Bronchial epithelial cell (primary cell): ENCODE data around the gene THSD4. TPM values are rescaled to one million over a fixed set of nuclear protein-coding genes. Genes with fewer than 3 reads are reported as not detected.
"Not testable (repeated sequence)": the region's sequence is repeated elsewhere in the genome, so short reads cannot be mapped to it uniquely, and the experiment has no call there.

Experiments
- DNase-seq: peaks from one replicate; pipeline ENCODE4 v3.0.0-alpha.2; 2010; ENCODE audit warnings: low read depth
- FAIRE-seq: peaks from 2 replicates; lab custom pipeline; 2011; peaks lifted over from hg19 to GRCh38; lab: Jason Lieb, UNC
- H3K27me3 ChIP-seq: 2 replicates; pipeline ENCODE4 v1.5.1; 2011; ENCODE audit warnings: low read length; ENCODE audit not compliant: control insufficient read depth, insufficient read depth
- H3K36me3 ChIP-seq: 2 replicates; pipeline ENCODE4 v1.5.1; 2011; ENCODE audit warnings: low read length; ENCODE audit not compliant: control insufficient read depth, insufficient read depth
- H3K4me3 ChIP-seq: 2 replicates; pipeline ENCODE4 v1.5.1; 2011; ENCODE audit warnings: mild to moderate bottlenecking, low read depth, low read length, control low read depth
- total RNA-seq: library from RNA; depleted of rRNA; stranded (reverse); fragments of >200 nt; gene quantifications from 2 replicates; pipeline ENCODE4 v1.2.1, GENCODE V29; 2014
- TF ChIP-seq, protein P1 (sequence below): IDR thresholded peaks from 2 replicates; pipeline ENCODE4 v1.5.1; 2011; ENCODE audit warnings: mild to moderate bottlenecking, moderate library complexity, low read length, control low read depth, inconsistent platforms; ENCODE audit not compliant: insufficient read depth, severe bottlenecking

Gene THSD4
- total RNA-seq, 1 donor from 2014 or later, result 14.5 TPM

GRCh38 chr15:71314956-71315537 lies 199.8 kb downstream of the THSD4 start:
- no peaks in the 10 kb centered on the region for H3K27me3 ChIP-seq
- no peaks in the 10 kb centered on the region for H3K36me3 ChIP-seq
- TF ChIP-seq, protein P1, sequence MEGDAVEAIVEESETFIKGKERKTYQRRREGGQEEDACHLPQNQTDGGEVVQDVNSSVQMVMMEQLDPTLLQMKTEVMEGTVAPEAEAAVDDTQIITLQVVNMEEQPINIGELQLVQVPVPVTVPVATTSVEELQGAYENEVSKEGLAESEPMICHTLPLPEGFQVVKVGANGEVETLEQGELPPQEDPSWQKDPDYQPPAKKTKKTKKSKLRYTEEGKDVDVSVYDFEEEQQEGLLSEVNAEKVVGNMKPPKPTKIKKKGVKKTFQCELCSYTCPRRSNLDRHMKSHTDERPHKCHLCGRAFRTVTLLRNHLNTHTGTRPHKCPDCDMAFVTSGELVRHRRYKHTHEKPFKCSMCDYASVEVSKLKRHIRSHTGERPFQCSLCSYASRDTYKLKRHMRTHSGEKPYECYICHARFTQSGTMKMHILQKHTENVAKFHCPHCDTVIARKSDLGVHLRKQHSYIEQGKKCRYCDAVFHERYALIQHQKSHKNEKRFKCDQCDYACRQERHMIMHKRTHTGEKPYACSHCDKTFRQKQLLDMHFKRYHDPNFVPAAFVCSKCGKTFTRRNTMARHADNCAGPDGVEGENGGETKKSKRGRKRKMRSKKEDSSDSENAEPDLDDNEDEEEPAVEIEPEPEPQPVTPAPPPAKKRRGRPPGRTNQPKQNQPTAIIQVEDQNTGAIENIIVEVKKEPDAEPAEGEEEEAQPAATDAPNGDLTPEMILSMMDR, result no peak
- DNase-seq (no peak), FAIRE-seq (no peak)
- no peak overlapping the region for H3K4me3 ChIP-seq

- H3K36me3 ChIP-seq, result no peaks in the 10 kb centered on the region
- DNase-seq (no peak), FAIRE-seq (no peak)
- no peak overlapping the region for H3K4me3 ChIP-seq
- TF ChIP-seq, protein P1, result no peak
- H3K27me3 ChIP-seq, result no peaks in the 10 kb centered on the region
These were observed 201.6 kb downstream of the THSD4 start for GRCh38 chr15:71316911-71317310.

GRCh38 chr15:71319424-71319823 lies 204.2 kb downstream of the THSD4 start:
- H3K4me3 ChIP-seq, FAIRE-seq, DNase-seq, H3K27me3 ChIP-seq, H3K36me3 ChIP-seq: not testable (repeated sequence)

DNA sequence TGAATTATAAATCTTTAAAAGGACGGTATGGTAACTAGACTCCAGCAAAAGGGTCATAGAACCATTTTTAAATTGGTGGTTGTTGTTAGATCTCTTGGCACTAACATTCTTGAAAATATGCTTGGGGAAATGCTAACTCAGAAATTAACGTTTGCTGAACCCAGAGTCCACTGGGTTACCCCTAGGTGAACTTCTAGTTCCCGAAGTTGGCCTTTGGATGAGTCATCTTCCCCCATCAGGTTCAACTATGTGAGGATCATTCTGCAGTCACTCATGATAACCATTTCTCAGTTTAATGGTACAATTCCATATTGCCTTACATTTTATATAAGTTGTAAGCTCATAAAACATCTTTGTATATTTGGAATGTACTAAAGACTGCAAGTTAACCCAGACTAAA lies 204.7 kb downstream of the THSD4 start:
- TF ChIP-seq, protein P1, result no peak
- no peak for FAIRE-seq

GRCh38 chr15:71323082-71323481 lies 207.8 kb downstream of the THSD4 start:
- TF ChIP-seq, protein P1, result no peak
- DNase-seq, result no peak
- FAIRE-seq, result no peak

More for the DNA sequence above, 204.7 kb downstream of the THSD4 start:
- Histone ChIP-seq H3K27me3 (no peaks in the 10 kb centered on the region), H3K36me3 (no peaks in the 10 kb centered on the region), H3K4me3 (no peak overlapping the region)
- DNase-seq, result no peak

GRCh38 chr15:71323584-71323983 lies 208.3 kb downstream of the THSD4 start:
- DNase-seq, result no peak
- no peak for FAIRE-seq
- Histone ChIP-seq H3K36me3 (no peaks in the 10 kb centered on the region), H3K4me3 (no peak overlapping the region), H3K27me3 (no peaks in the 10 kb centered on the region)
- TF ChIP-seq, protein P1, result no peak

More at GRCh38 chr15:71323082-71323481, 207.8 kb downstream of the THSD4 start:
- Histone ChIP-seq H3K27me3 (no peaks in the 10 kb centered on the region), H3K4me3 (no peak overlapping the region), H3K36me3 (no peaks in the 10 kb centered on the region)
